IMR-90 (cell line): Measurements from ENCODE around the gene CKLF.

Experiments used
- CEBPB ChIP-seq: IDR thresholded peaks from 2 replicates; pipeline ENCODE4 v1.6.1; 2012; ENCODE audit warnings: low read depth, low read length, improper control_type of control experiment
- POLR2A ChIP-seq: IDR thresholded peaks from 2 replicates; pipeline ENCODE4 v1.6.1; 2012; ENCODE audit warnings: mild to moderate bottlenecking, low read depth, low read length
- TF ChIP-seq, protein P1 (sequence below): conservative IDR thresholded peaks from 2 replicates; pipeline ENCODE4 v1.5.1; 2012; ENCODE audit warnings: mild to moderate bottlenecking, low read depth, low read length, improper control_type of control experiment

DNA sequence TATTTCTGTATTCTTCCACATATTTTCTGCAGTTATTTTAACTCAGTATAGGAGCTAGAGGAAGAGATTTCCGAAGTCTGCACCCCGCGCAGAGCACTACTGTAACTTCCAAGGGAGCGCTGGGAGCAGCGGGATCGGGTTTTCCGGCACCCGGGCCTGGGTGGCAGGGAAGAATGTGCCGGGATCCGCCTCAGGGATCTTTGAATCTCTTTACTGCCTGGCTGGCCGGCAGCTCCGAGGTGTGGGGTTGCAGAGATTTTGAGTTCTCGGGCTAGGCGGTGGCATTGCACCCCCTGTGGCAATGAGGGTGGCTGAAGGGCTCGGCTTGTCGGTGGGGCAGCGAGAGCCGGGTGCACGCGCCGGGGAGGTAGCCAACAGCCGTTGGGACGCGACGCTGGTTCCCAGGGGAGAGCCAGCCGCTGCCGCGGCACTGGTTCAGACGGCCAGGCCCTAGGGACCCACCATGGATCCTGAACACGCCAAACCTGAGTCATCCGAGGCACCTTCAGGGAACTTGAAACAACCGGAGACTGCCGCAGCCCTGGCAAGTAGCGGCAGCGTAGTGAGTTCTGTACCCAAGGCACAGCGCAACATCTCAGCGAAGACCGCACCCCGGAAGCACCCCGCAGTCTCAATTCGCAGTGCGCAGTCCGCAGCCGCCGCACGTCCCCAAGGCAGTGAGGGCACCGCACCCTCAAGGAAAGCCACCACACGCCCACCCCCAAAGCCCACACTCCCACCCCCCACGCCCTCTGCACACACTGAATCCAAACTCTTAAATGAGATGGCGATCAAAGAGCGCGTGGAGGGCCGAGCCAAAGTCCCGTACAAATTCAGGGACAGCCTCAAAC lies 13.9 kb downstream of the CKLF start, which contains the start of gene CMTM1:
- TF ChIP-seq CEBPB (no peak), POLR2A (no peak)
- TF ChIP-seq, protein P1, sequence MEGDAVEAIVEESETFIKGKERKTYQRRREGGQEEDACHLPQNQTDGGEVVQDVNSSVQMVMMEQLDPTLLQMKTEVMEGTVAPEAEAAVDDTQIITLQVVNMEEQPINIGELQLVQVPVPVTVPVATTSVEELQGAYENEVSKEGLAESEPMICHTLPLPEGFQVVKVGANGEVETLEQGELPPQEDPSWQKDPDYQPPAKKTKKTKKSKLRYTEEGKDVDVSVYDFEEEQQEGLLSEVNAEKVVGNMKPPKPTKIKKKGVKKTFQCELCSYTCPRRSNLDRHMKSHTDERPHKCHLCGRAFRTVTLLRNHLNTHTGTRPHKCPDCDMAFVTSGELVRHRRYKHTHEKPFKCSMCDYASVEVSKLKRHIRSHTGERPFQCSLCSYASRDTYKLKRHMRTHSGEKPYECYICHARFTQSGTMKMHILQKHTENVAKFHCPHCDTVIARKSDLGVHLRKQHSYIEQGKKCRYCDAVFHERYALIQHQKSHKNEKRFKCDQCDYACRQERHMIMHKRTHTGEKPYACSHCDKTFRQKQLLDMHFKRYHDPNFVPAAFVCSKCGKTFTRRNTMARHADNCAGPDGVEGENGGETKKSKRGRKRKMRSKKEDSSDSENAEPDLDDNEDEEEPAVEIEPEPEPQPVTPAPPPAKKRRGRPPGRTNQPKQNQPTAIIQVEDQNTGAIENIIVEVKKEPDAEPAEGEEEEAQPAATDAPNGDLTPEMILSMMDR: no peak
